ENCODE measurements around the gene ADAMTS1. TPM values are rescaled to one million over a fixed set of nuclear protein-coding genes. Genes with fewer than 3 reads are reported as not detected.

ADAMTS1 gene
- total RNA-seq, 1 experiment from 2014 or later, result 17.8 TPM

GRCh38 chr21:26790296-26790695 lies 54.9 kb downstream of the ADAMTS1 start:
- Histone ChIP-seq H3K56ac (ENCODE audit: insufficient read length, low read depth, low read length) (no peak overlapping the region), H3K4ac (ENCODE audit: low read depth, low read length) (no peak overlapping the region), H3K27ac (ENCODE audit: insufficient read length, low read depth, low read length) (no peak overlapping the region), H4K20me1 (ENCODE audit: control insufficient read depth, insufficient read depth, insufficient read length) (no peaks in the 10 kb centered on the region), H3K4me1 (ENCODE audit: insufficient read depth, low read length) (no peaks in the 10 kb centered on the region), H3K4me2 (ENCODE audit: insufficient read depth, insufficient read length, low read length) (no peak overlapping the region), H2AFZ (ENCODE audit: low read length) (no peak overlapping the region), H3K23ac (ENCODE audit: insufficient read length, low read depth, low read length) (no peak overlapping the region), H3K27me3 (ENCODE audit: insufficient read depth, low read length) (no peaks in the 10 kb centered on the region), H3K14ac (ENCODE audit: insufficient read depth, low read length) (no peak overlapping the region), H3K18ac (ENCODE audit: insufficient read length, low read depth, low read length) (no peak overlapping the region), H2BK15ac (ENCODE audit: low read depth, low read length) (no peak overlapping the region), H2BK120ac (ENCODE audit: low read depth, low read length, poor library complexity, severe bottlenecking) (no peak overlapping the region), H3K79me2 (ENCODE audit: insufficient read depth, low read length) (no peaks in the 10 kb centered on the region), H4K5ac (ENCODE audit: insufficient read length, low read depth, low read length) (no peak overlapping the region), H2BK5ac (ENCODE audit: insufficient read length, low read length) (no peak overlapping the region), H3K9me3 (ENCODE audit: control insufficient read depth, low read depth, low read length) (no peaks in the 10 kb centered on the region), H3K23me2 (ENCODE audit: insufficient read length, low read depth, low read length, poor library complexity, severe bottlenecking) (no peaks in the 10 kb centered on the region), H4K91ac (ENCODE audit: insufficient read length, low read depth, low read length) (no peak overlapping the region), H4K8ac (replicated peaks; ENCODE audit: insufficient read length, low read depth, low read length) (no peak overlapping the region), H3K9ac (ENCODE audit: extremely low read depth, insufficient read length, low read length) (no peak overlapping the region), H2AK5ac (ENCODE audit: insufficient read length, low read length) (no peak overlapping the region), H2BK20ac (ENCODE audit: low read depth, low read length, poor library complexity, severe bottlenecking) (no peak overlapping the region), H3T11ph (ENCODE audit: low read length) (no peak overlapping the region), H2BK12ac (ENCODE audit: insufficient read length, low read depth, low read length) (no peak overlapping the region), H3K79me1 (ENCODE audit: insufficient read depth, low read depth, low read length, poor library complexity, severe bottlenecking) (no peaks in the 10 kb centered on the region)
- no peak for DNase-seq
- TF ChIP-seq, protein P1, sequence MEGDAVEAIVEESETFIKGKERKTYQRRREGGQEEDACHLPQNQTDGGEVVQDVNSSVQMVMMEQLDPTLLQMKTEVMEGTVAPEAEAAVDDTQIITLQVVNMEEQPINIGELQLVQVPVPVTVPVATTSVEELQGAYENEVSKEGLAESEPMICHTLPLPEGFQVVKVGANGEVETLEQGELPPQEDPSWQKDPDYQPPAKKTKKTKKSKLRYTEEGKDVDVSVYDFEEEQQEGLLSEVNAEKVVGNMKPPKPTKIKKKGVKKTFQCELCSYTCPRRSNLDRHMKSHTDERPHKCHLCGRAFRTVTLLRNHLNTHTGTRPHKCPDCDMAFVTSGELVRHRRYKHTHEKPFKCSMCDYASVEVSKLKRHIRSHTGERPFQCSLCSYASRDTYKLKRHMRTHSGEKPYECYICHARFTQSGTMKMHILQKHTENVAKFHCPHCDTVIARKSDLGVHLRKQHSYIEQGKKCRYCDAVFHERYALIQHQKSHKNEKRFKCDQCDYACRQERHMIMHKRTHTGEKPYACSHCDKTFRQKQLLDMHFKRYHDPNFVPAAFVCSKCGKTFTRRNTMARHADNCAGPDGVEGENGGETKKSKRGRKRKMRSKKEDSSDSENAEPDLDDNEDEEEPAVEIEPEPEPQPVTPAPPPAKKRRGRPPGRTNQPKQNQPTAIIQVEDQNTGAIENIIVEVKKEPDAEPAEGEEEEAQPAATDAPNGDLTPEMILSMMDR (conservative IDR thresholded peaks at IDR 0.05), result no peak
- Mint-ChIP-seq H3K4me1 (no peaks in the 10 kb centered on the region), H3K27me3 (ENCODE audit: low read depth) (no peaks in the 10 kb centered on the region), H3K9me3 (no peaks in the 10 kb centered on the region; a peak in 1 of 5 replicates), H3K36me3 (ENCODE audit: insufficient read depth in 1 of 3, low read depth in 3 of 3) (no peaks in the 10 kb centered on the region), H3K27ac (no peak overlapping the region), H3K4me3 (no peak overlapping the region)
